Endodermal cell (in vitro differentiated cells): Measurements from ENCODE around the gene PNMA8C. TPM values are rescaled to one million over a fixed set of nuclear protein-coding genes. Genes with fewer than 3 reads are reported as not detected.

Source experiments
- DNase-seq: peaks from one replicate; pipeline ENCODE4 v3.0.0-alpha.2; 2017
- H3K27ac ChIP-seq: 2 replicates; pipeline ENCODE4 v1.5.1; 2013; ENCODE audit warnings: mild to moderate bottlenecking, low read depth, low read length, moderate library complexity
- H3K27me3 ChIP-seq: 2 replicates; pipeline ENCODE4 v1.6.1; 2013; ENCODE audit warnings: mild to moderate bottlenecking, low read length, moderate library complexity; ENCODE audit not compliant: insufficient read depth, control insufficient read depth, poor library complexity, severe bottlenecking
- H3K36me3 ChIP-seq: 2 replicates; pipeline ENCODE4 v1.7.0; 2013; ENCODE audit warnings: mild to moderate bottlenecking, low read length, moderate library complexity; ENCODE audit not compliant: control insufficient read depth, insufficient read depth
- H3K4me1 ChIP-seq: one replicate; pipeline ENCODE4 v1.7.0; 2013; ENCODE audit warnings: low read length; ENCODE audit not compliant: control insufficient read depth, insufficient read depth
- H3K4me3 ChIP-seq: 2 replicates; pipeline ENCODE4 v1.5.1; 2013; ENCODE audit warnings: mild to moderate bottlenecking, low read length, moderate library complexity
- H3K9ac ChIP-seq: 2 replicates; pipeline ENCODE4 v1.6.1; 2013; ENCODE audit warnings: mild to moderate bottlenecking, low read length, moderate library complexity; ENCODE audit not compliant: poor library complexity, severe bottlenecking; ENCODE audit errors: extremely low read depth
- H3K9me3 ChIP-seq: 2 replicates; pipeline ENCODE4 v1.6.1; 2013; ENCODE audit warnings: mild to moderate bottlenecking, low read length, moderate library complexity; ENCODE audit not compliant: control insufficient read depth
- H3K27ac Mint-ChIP-seq: 2 replicates; pipeline ENCODE4 v1.8.0; 2020; ENCODE audit warnings: mixed read lengths
- H3K27me3 Mint-ChIP-seq: 2 replicates; pipeline ENCODE4 v1.8.0; 2021; ENCODE audit warnings: mild to moderate bottlenecking, mixed read lengths; ENCODE audit not compliant: insufficient read depth
- H3K36me3 Mint-ChIP-seq: 2 replicates; pipeline ENCODE4 v1.8.0; 2020; ENCODE audit warnings: low read depth, mixed read lengths
- H3K4me1 Mint-ChIP-seq: 2 replicates; pipeline ENCODE4 v1.8.0; 2020; ENCODE audit warnings: mixed read lengths
- H3K4me3 Mint-ChIP-seq: 2 replicates; pipeline ENCODE4 v1.8.0; 2020; ENCODE audit warnings: mild to moderate bottlenecking, moderate library complexity, mixed read lengths
- H3K9me3 Mint-ChIP-seq: 2 replicates; pipeline ENCODE4 v1.8.0; 2020; ENCODE audit warnings: mild to moderate bottlenecking, mixed read lengths
- CTCF ChIP-seq: fragments of 200-600 bp; sonication (generic); conservative IDR thresholded peaks from 2 replicates; pipeline ENCODE4 v1.5.0; 2021; ENCODE audit warnings: antibody characterized with exemption, mild to moderate bottlenecking
- WGBS, 2 experiments: methylation state at CpG; one replicate each; pipeline versions ENCODE4 v1.1.5 to v1.1.7; 2013; ENCODE audit warnings: missing lambda C conversion rate in 2 of 2, mixed read lengths in 1 of 2; ENCODE audit not compliant: insufficient coverage in 1 of 2, insufficient read length in 1 of 2; 5-methylcytosine and 5-hydroxymethylcytosine counted together
- total RNA-seq, 2 donors: library from RNA; stranded (reverse); fragmentation: NEBNext Ultra II Directional in 1 of 2; extraction: Animal tissue kit (Norgen Biotek cat#: 25700) in 1 of 2; gene quantifications; 2 replicates in 1 of 2; 3 replicates in 1 of 2; pipeline ENCODE4 v1.2.1, GENCODE V29; 2021

Gene PNMA8C
- total RNA-seq, 2 donors from 2014 or later = 0.20 to 0.33 TPM

GRCh38 chr19:46392252-46392801 is 36.4 kb downstream of the PNMA8C start:
- Histone ChIP-seq H3K9me3 (no peaks in the 10 kb centered on the region), H3K27ac (peak overlapping the region; percentile 47), H3K27me3 (no peaks in the 10 kb centered on the region), H3K36me3 (peaks cover 39% of the 10 kb centered on the region), H3K4me3 (no peak overlapping the region), H3K9ac (no peak overlapping the region), H3K4me1 (no peaks in the 10 kb centered on the region)
- Mint-ChIP-seq H3K9me3 (no peaks in the 10 kb centered on the region), H3K36me3 (peaks cover 39% of the 10 kb centered on the region), H3K4me1 (no peaks in the 10 kb centered on the region), H3K4me3 (no peak overlapping the region), H3K27me3 (peaks cover 1% of the 10 kb centered on the region), H3K27ac (peak overlapping the region; percentile 12)
- TF ChIP-seq CTCF = no peak
- peak; percentile 50 for DNase-seq
- 92 to 93% methylated on average over 18 to 21 of the region's 21 CpGs for WGBS, 2 experiments

- no peak for TF ChIP-seq CTCF
- no peak overlapping the region for H3K27ac ChIP-seq
- H3K27me3 ChIP-seq = no peaks in the 10 kb centered on the region
- Mint-ChIP-seq H3K36me3 (peaks cover 46% of the 10 kb centered on the region), H3K4me1 (no peaks in the 10 kb centered on the region), H3K27ac (no peak overlapping the region), H3K9me3 (no peaks in the 10 kb centered on the region), H3K4me3 (no peak overlapping the region), H3K27me3 (peaks cover 1% of the 10 kb centered on the region)
- no peak overlapping the region for H3K9ac ChIP-seq
- no peaks in the 10 kb centered on the region for H3K9me3 ChIP-seq
- H3K36me3 ChIP-seq = peaks cover 45% of the 10 kb centered on the region
- H3K4me1 ChIP-seq = no peaks in the 10 kb centered on the region
- peak; percentile 48 for DNase-seq
- H3K4me3 ChIP-seq = no peak overlapping the region
- WGBS, 2 experiments = 95% methylated on average over 18 to 33 of the region's 33 CpGs
Measured at GRCh38 chr19:46391296-46392251, 37.2 kb downstream of the PNMA8C start.

- H3K4me3 Mint-ChIP-seq = no peak overlapping the region
- Histone ChIP-seq H3K9ac (no peak overlapping the region), H3K9me3 (no peaks in the 10 kb centered on the region), H3K4me1 (no peaks in the 10 kb centered on the region), H3K27me3 (no peaks in the 10 kb centered on the region), H3K27ac (no peak overlapping the region), H3K36me3 (peaks cover 48% of the 10 kb centered on the region), H3K4me3 (no peak overlapping the region)
- DNase-seq = no peak
- peaks cover 1% of the 10 kb centered on the region for H3K27me3 Mint-ChIP-seq
- H3K36me3 Mint-ChIP-seq = peaks cover 50% of the 10 kb centered on the region
- H3K4me1 Mint-ChIP-seq = no peaks in the 10 kb centered on the region
- WGBS, 2 experiments = 95 to 98% methylated on average over 9 to 18 of the region's 18 CpGs
- TF ChIP-seq CTCF = no peak
- H3K27ac Mint-ChIP-seq = no peak overlapping the region
- no peaks in the 10 kb centered on the region for H3K9me3 Mint-ChIP-seq
Measured at GRCh38 chr19:46390866-46391265, 37.9 kb downstream of the PNMA8C start.
